ENCODE data around the gene CTDSPL2.

GRCh38 chr15:44532689-44533088 lies 105.3 kb downstream of the CTDSPL2 start:
- TF ChIP-seq CTCF (IDR thresholded peaks at IDR 0.05) (no peak), POLR2A (IDR thresholded peaks at IDR 0.05) (no peak)

Measured in adrenal gland (tissue), 5 donors.